ENCODE results near the gene RIMBP2. TPM values are rescaled to one million over a fixed set of nuclear protein-coding genes. Genes with fewer than 3 reads are reported as not detected.

The RIMBP2 gene
- total and polyA plus RNA-seq, 9 of the 15 experiments (the other 6 are each of a cell fraction or from before 2014, with no cell fraction given) = not detected

- TF ChIP-seq MNT (conservative IDR thresholded peaks at IDR 0.05) (no peak), PCBP1 (IDR thresholded peaks at IDR 0.05; ENCODE audit: low read depth, low read length, poor library complexity, severe bottlenecking) (no peak), KHSRP (IDR thresholded peaks at IDR 0.05) (peak; percentile 96), KLF13 (tag; IDR thresholded peaks at IDR 0.05; ENCODE audit: borderline replicate concordance, low read depth) (no peak), ARNT (IDR thresholded peaks at IDR 0.05) (peak in 1 of 2 experiments; percentile 60; a peak in 1 of 4 replicates), HMBOX1 (IDR thresholded peaks at IDR 0.05) (no peak), ATF2 (CRISPR knock-in tag; IDR thresholded peaks at IDR 0.05) (peak; percentile 100), ZNF75A (CRISPR knock-in tag; IDR thresholded peaks at IDR 0.05) (no peak), ZFP91 (CRISPR knock-in tag; IDR thresholded peaks at IDR 0.05) (peak; percentile 63), HDAC6 (IDR thresholded peaks at IDR 0.05; ENCODE audit: low read depth, low read length) (no peak), CBX3 (IDR thresholded peaks at IDR 0.05; ENCODE audit: borderline replicate concordance in 1 of 2, low read length in 2 of 2) (peak in 1 of 2 experiments; percentile 71; a peak in 2 of 3 replicates), ILF3 (IDR thresholded peaks at IDR 0.05; ENCODE audit: borderline replicate concordance) (no peak), POLR2H (tag; IDR thresholded peaks at IDR 0.05; ENCODE audit: low read depth) (no peak), MCM2 (IDR thresholded peaks at IDR 0.05; ENCODE audit: low read depth) (no peak)
Observed at GRCh38 chr12:130765186-130765659, 49.1 kb upstream of the RIMBP2 start (continued).

All from K562 (cell line).